ENCODE results near the gene CES2.

- TF ChIP-seq, protein P1, sequence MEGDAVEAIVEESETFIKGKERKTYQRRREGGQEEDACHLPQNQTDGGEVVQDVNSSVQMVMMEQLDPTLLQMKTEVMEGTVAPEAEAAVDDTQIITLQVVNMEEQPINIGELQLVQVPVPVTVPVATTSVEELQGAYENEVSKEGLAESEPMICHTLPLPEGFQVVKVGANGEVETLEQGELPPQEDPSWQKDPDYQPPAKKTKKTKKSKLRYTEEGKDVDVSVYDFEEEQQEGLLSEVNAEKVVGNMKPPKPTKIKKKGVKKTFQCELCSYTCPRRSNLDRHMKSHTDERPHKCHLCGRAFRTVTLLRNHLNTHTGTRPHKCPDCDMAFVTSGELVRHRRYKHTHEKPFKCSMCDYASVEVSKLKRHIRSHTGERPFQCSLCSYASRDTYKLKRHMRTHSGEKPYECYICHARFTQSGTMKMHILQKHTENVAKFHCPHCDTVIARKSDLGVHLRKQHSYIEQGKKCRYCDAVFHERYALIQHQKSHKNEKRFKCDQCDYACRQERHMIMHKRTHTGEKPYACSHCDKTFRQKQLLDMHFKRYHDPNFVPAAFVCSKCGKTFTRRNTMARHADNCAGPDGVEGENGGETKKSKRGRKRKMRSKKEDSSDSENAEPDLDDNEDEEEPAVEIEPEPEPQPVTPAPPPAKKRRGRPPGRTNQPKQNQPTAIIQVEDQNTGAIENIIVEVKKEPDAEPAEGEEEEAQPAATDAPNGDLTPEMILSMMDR (conservative IDR thresholded peaks at IDR 0.05; ENCODE audit: low read depth, low read length), result no peak
- no peak for TF ChIP-seq EZH2 (IDR thresholded peaks at IDR 0.05; ENCODE audit: borderline replicate concordance, low read depth, low read length, poor library complexity, severe bottlenecking)
Observed at GRCh38 chr16:66903544-66904427, 31.5 kb upstream of the CES2 start.

All from A673 (cell line).